PC-3 (cell line): ENCODE measurements around the gene ZBTB12. TPM values are rescaled to one million over a fixed set of nuclear protein-coding genes. Genes with fewer than 3 reads are reported as not detected.

ENCODE experiments used
- ATAC-seq: fragments of 200-7000 bp; cut with Tn5 transposase; 2 replicates; pipeline ENCODE4 v1.9.1; 2020; ENCODE audit warnings: mild to moderate bottlenecking, moderate library complexity
- BruUV-seq: library from RNA; stranded (reverse); fragments of 400-500 nt; replicated peaks from 2 replicates; lab custom pipeline; 2021; lab: Mats Ljungman, UMichigan
- CTCF ChIA-PET: fragments of 300-600 bp; sonication (Branson Sonifier 250); formaldehyde crosslinking; loops from one replicate; lab custom pipeline; 2022; ENCODE audit warnings: antibody characterized with exemption; lab: Charles Lee
- POLR2A ChIA-PET: fragments of 300-600 bp; sonication (Branson Sonifier 250); formaldehyde crosslinking; loops from one replicate; lab custom pipeline; 2022; ENCODE audit warnings: antibody characterized with exemption; ENCODE audit not compliant: unreplicated experiment; lab: Charles Lee
- DNase-seq: peaks from one replicate; pipeline ENCODE4 v3.0.0-alpha.2; 2015
- H2AFZ ChIP-seq: fragments of 300-600 bp; sonication (generic); 2 replicates; pipeline ENCODE4 v1.6.0; 2016; ENCODE audit warnings: antibody characterized with exemption, low read length
- H3F3A ChIP-seq: fragments of 300-600 bp; sonication (generic); one replicate; pipeline ENCODE4 v1.6.0; 2017; ENCODE audit warnings: antibody characterized with exemption, low read length, control low read depth, mild to moderate bottlenecking; ENCODE audit not compliant: unreplicated experiment
- H3K27ac ChIP-seq: fragments of 300-600 bp; sonication (generic); 2 replicates; pipeline ENCODE4 v1.5.1; 2016; ENCODE audit warnings: mild to moderate bottlenecking, low read length
- H3K27me3 ChIP-seq: fragments of 300-600 bp; sonication (generic); 2 replicates; pipeline ENCODE4 v1.6.1; 2016; ENCODE audit warnings: low read length, mixed read lengths
- H3K36me3 ChIP-seq: fragments of 300-600 bp; sonication (generic); 2 replicates; pipeline ENCODE4 v1.6.1; 2016; ENCODE audit warnings: low read depth, mixed run types, low read length, mixed read lengths
- H3K4me1 ChIP-seq: fragments of 300-600 bp; sonication (generic); 2 replicates; pipeline ENCODE4 v1.5.1; 2016; ENCODE audit warnings: low read length; ENCODE audit not compliant: insufficient read depth
- H3K4me2 ChIP-seq: fragments of 300-600 bp; sonication (generic); 2 replicates; pipeline ENCODE4 v1.6.0; 2016; ENCODE audit warnings: low read length
- H3K4me3 ChIP-seq: fragments of 300-600 bp; sonication (generic); 2 replicates; pipeline ENCODE4 v1.5.1; 2016; ENCODE audit warnings: mild to moderate bottlenecking, low read length, mixed read lengths
- H3K79me2 ChIP-seq: fragments of 300-600 bp; sonication (generic); 2 replicates; pipeline ENCODE4 v1.6.1; 2017; ENCODE audit warnings: low read length, mixed read lengths
- H3K9ac ChIP-seq: fragments of 300-600 bp; sonication (generic); 2 replicates; pipeline ENCODE4 v1.6.0; 2016; ENCODE audit warnings: mild to moderate bottlenecking, low read length
- H3K9me2 ChIP-seq: fragments of 300-600 bp; sonication (generic); replicated peaks from 2 replicates; pipeline ENCODE4 v1.6.1; 2016; ENCODE audit warnings: mixed run types, low read length, mixed read lengths
- H3K9me3 ChIP-seq: fragments of 300-600 bp; sonication (generic); 2 replicates; pipeline ENCODE4 v1.6.1; 2016; ENCODE audit warnings: low read length, mixed read lengths
- H4K20me1 ChIP-seq: fragments of 300-600 bp; sonication (generic); 2 replicates; pipeline ENCODE4 v1.6.1; 2016; ENCODE audit warnings: low read length, mixed read lengths
- CTCF ChIP-seq: fragments of 300-600 bp; sonication (generic); conservative IDR thresholded peaks from 2 replicates; pipeline ENCODE4 v1.5.1; 2017; ENCODE audit warnings: antibody characterized with exemption, low read depth, mild to moderate bottlenecking, low read length
- EZH2 ChIP-seq: fragments of 300-600 bp; sonication (generic); IDR thresholded peaks from one replicate; pipeline ENCODE4 v1.6.1; 2017; ENCODE audit warnings: antibody characterized with exemption, mild to moderate bottlenecking, low read length; ENCODE audit not compliant: unreplicated experiment
- EZH2phosphoT487 ChIP-seq: fragments of 300-600 bp; sonication (generic); IDR thresholded peaks from 2 replicates; pipeline ENCODE4 v1.6.1; 2018; ENCODE audit warnings: mild to moderate bottlenecking, antibody characterized with exemption, low read length, borderline replicate concordance
- intact Hi-C: fragments of 100-400 bp; cut with micrococcal nuclease; formaldehyde crosslinking; loops from 2 replicates; pipeline ENCODE4 v1.9.0; 2023
- total RNA-seq: library from RNA; depleted of rRNA; stranded (reverse); fragments of >200 nt; gene quantifications from 2 replicates; pipeline ENCODE4 v1.2.3, GENCODE V29; 2014

ZBTB12 gene
- total RNA-seq, 1 experiment from 2014 or later: 5.4 TPM

GRCh38 chr6:31899882-31900722 is 1.8 kb downstream of the ZBTB12 start:
- DNase-seq: no peak
- CTCF ChIA-PET: no interaction called here
- no peaks in the 10 kb centered on the region for H4K20me1 ChIP-seq
- H3F3A ChIP-seq: no peaks in the 10 kb centered on the region
- H3K4me1 ChIP-seq: peaks cover 28% of the 10 kb centered on the region
- POLR2A ChIA-PET: no interaction called here
- no peak overlapping the region for H3K4me2 ChIP-seq
- BruUV-seq: no TSS peak
- no peak overlapping the region for H3K4me3 ChIP-seq
- ATAC-seq: no peak
- no peaks in the 10 kb centered on the region for H3K9me2 ChIP-seq
- no peak overlapping the region for H2AFZ ChIP-seq
- intact Hi-C loops: loop anchor here (5.0 to 10.0 kb wide), 2 partner anchors 38 to 215 kb away; partner anchors contain the start of gene NEU1
- no peak for TF ChIP-seq EZH2phosphoT487
- TF ChIP-seq CTCF: no peak
- no peak for TF ChIP-seq EZH2
- no peaks in the 10 kb centered on the region for H3K9me3 ChIP-seq
- H3K27me3 ChIP-seq: no peaks in the 10 kb centered on the region
- H3K9ac ChIP-seq: no peak overlapping the region
- H3K79me2 ChIP-seq: peaks cover 34% of the 10 kb centered on the region
- H3K27ac ChIP-seq: no peak overlapping the region
- peaks cover under 1% of the 10 kb centered on the region; the same call in 1 of the 2 replicates for H3K36me3 ChIP-seq

- intact Hi-C loops: loop anchor here (5.0 kb wide), 1 partner anchor 37 kb away; the partner anchor contains the start of gene NEU1
Measured at GRCh38 chr6:31899215-31899614, 2.7 kb downstream of the ZBTB12 start.

More at GRCh38 chr6:31899215-31899614, 2.7 kb downstream of the ZBTB12 start:
- no peak overlapping the region for H3K27ac ChIP-seq
- no peak overlapping the region for H2AFZ ChIP-seq
- DNase-seq (no peak), ATAC-seq (no peak)
- no peaks in the 10 kb centered on the region for H3K9me2 ChIP-seq
- H3K27me3 ChIP-seq: no peaks in the 10 kb centered on the region
- peaks cover 28% of the 10 kb centered on the region for H3K4me1 ChIP-seq
- H4K20me1 ChIP-seq: no peaks in the 10 kb centered on the region
- no peak overlapping the region for H3K9ac ChIP-seq
- H3K4me2 ChIP-seq: peak overlapping the region; percentile 92
- peaks cover 34% of the 10 kb centered on the region for H3K79me2 ChIP-seq
- ChIA-PET POLR2A (no interaction called here), CTCF (no interaction called here)
- no peaks in the 10 kb centered on the region for H3F3A ChIP-seq
- peaks cover 4% of the 10 kb centered on the region; the same call in 1 of the 2 replicates for H3K36me3 ChIP-seq
- H3K9me3 ChIP-seq: no peaks in the 10 kb centered on the region
- TF ChIP-seq CTCF: no peak
- TF ChIP-seq EZH2phosphoT487: no peak
- no peak for TF ChIP-seq EZH2
- no TSS peak for BruUV-seq
- H3K4me3 ChIP-seq: no peak overlapping the region
